M059J (cell line): Measurements from ENCODE around the gene KLHL10. TPM values are rescaled to one million over a fixed set of nuclear protein-coding genes. Genes with fewer than 3 reads are reported as not detected.
"Not testable (repeated sequence)": the region's sequence is repeated elsewhere in the genome, so short reads cannot be mapped to it uniquely, and the experiment has no call there.

Source experiments
- DNase-seq: peaks from one replicate; pipeline ENCODE4 v3.0.0-alpha.2; 2012; ENCODE audit warnings: low read depth
- total RNA-seq: library from RNA; depleted of rRNA; stranded (reverse); fragments of >200 nt; shearing (Covaris generic); gene quantifications from 2 replicates; pipeline ENCODE4 v1.2.3, GENCODE V29; 2014

Gene KLHL10
- total RNA-seq, 1 experiment from 2014 or later: not detected

DNA sequence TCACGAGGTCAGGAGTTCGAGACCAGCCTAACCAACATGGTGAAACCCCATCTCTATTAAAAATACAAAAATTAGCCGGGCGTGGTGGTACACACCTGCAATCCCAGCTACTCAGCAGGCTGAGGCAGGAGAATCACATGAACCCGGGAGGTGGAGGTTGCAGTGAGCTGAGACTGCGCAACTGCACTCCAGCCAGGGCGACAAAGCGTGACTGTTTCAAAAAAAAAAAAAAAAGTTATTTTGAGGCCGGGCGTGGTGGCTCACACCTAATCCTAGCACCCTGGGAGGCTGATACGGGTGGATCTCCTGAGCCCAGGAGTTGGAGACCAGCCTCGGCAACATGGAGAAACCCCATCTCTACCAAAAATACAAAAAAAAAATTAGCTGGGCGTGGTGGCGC, 13.8 kb downstream of the KLHL10 start:
- DNase-seq: not testable (repeated sequence)

DNA sequence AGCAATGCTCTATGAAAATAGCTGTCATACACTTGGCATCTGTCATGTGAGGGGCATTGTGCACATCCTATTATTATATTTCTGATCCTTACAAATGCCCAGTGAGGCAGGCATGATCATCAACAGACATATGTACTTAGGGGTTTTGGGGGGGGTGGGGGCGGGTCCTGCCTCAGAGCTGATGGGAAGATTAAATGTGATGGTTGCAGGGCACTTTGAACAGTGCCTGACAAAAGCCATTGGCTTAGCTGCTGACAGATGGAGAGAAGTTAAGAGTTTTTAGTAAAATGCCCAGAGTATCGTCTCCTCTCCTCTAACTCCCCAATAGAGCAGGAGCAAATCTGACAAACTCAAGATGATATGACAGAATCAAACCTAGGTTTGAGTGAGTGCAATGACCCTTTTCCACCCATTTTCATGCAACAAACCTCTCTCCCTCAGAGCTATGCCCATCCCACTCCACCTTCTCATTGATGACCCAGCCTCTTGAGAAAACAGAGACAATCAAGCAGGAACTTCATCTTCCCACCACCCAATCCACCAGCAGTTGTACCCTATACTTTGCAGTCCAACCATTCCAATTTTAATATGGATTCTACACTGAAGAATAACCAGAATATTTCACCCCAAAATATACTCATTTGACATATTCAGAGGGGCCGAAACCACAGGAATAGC, 22.8 kb downstream of the KLHL10 start:
- no peak for DNase-seq

DNA sequence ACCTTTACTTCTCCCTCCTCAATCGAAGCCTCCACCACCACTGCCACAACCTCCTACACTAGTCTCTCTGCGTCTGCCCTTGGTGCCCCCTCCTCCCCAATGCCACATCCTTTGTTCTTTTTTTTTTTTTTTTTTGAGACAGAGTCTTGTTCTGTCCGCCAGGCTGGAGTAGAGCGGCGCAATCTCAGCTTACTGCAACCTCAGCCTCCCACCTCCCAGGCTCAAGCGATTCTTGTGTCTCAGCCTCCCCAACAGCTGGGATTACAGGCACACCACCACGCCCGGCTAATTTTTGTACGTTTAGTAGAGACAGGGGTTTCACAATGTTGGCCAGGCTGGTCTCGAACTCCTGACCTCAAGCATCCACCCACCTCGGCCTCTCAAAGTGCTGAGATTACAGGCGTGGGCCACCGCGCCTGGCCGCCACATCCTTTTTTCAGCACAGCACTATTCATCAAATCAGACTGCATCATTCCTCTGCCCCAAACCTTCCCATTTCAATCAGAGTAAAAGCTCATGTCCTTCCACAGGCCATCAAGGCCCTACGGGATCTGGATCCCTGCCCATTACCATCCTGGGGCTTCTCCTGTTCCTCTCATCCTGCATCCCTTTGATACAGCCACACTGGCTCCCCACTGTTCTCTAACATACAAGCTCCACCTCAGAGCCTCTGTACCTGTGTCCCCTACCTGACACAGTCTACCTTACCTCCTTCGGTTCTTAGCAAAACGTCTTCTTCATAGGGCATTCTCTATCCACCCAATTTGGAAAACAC, 25.6 kb downstream of the KLHL10 start:
- DNase-seq: no peak

- DNase-seq: no peak
Observed at GRCh38 chr17:41864498-41864835, 26.8 kb downstream of the KLHL10 start.

DNA sequence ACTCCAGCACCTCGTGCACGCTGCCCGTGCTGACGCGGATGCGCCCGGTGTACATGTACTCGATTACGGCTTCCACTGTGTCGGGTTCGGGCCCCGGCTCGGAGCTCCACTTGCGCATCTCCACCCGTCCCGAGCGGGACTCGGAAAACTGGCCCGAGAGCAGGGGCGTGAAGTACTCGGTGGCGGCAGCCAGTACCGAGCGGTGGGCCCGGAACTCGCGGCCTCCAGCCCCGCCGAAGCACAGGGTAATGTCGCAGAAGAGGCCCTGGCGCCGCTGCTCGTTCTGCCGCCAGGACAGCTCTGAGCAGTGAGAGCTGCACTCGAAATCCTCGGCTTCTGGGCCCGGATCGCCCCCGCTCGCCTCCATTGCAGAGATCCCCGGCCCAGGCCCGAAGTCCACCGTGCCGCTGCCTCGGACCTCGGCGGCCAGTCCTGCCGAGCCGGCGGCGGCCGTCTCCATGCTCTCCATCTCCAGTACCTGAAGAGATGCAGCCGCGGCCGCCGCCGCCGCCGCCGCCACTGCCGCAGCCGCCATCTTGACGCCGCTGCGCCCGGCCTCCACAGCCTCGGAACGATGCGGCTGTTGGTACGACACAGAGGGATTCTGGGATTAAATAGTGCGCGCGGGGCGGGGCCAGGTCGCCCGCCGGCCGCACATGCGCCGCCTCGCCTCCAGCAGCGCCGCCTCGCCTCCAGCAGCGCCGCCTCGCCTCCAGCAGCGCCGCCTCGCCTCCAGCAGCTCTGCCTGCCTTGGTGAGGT, 27.4 kb downstream of the KLHL10 start, which contains the start of gene KLHL11:
Gene KLHL11, minus strand, starts transcription at position 588 of the 760 bp plus-strand sequence. Its CDS starts 53 bp downstream, at position 535.
- DNase-seq: peak; percentile 85

DNA sequence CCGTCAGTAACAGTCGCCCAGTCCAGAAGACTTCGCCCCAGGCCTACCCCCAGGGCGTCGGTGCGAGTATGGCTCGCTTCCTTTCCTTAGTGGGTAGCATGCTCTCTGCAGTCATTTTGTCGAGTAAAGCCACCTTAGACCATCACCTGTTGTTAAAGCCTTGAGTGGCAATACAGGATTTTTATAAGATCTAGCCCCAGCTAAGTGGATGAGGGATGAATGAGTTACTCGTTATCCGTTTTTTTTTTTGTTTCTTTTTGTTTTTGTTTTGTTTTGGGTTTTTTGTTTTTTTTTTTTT, 27.9 kb downstream of the KLHL10 start:
- no peak for DNase-seq

DNA sequence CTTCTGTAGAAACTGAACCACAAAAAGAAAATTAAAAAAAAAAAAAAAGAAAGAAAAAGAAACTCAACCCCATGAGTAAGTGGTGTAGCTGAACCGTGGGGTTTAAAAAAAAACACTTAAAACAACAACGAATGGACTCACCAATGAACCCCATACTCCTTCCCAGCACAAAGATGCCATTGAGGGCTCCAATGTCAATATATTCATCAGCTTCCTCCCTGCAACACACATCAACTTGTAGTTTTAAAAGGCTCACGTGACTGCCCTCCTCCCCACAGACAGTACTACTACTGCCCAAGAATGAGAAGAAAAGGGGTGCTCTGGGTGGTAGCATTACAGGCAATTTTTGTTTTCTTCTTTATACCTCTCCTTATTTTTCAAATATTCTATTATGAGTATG, 30.9 kb downstream of the KLHL10 start:
- DNase-seq: no peak

DNA sequence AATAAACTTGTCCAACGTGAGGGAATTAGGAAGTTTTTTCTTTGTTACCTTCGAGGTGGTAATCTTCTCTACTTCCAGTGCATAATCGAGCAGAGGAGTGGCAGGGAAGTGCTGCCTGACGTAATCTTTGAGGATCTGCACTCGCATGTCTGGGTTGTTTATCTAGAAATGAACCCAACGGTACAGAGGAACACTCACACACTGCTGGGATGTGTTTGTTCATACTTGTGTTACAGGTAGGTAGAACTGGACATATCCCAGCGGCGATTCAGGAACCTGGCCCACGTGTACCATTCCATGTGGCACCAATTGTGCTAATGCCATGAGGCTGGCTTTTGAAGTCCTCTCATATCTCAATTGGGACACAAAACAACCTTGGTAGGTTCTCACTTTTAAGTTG, 31.8 kb downstream of the KLHL10 start:
- no peak for DNase-seq

- DNase-seq: no peak
Observed at GRCh38 chr17:41870097-41870496, 32.5 kb downstream of the KLHL10 start.

- DNase-seq: no peak
Observed at GRCh38 chr17:41870627-41871026, 33.0 kb downstream of the KLHL10 start.

- DNase-seq: no peak
Observed at GRCh38 chr17:41871789-41872188, 34.2 kb downstream of the KLHL10 start.

DNA sequence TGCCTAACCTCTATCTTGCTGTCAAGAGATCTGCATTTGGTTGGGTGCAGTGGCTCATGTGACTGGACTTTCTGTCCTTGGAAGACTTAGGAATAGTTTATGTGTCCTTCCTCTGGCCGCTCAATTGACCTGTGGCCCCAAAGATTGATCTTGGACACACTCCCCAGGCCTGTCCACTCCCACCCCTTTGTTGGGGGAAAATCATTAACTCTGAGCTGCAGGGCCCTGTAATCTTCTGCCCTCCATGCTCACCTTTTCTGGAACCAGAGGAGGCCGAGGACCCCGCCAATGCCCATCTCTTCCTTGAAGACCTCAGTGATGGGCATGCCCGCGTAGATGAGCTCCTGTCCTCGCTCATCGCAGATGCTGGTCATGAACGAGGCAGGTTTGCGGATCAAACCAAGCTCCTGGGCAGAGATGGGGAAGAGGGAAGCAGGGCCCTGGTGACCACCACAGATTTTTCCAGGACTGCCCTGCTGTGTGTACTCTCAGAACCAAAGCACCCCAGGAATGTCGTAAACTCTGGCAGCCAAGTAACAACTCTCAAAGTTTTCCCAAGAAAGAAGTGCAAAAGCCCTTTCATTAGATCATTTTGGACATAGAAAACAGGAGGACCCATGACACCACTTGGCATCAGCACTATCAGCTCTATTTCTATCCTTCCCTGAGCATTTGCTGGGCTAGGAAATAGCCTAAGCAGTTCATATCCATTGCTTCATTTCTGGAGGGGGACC, 36.1 kb downstream of the KLHL10 start:
- no peak for DNase-seq

- not testable (repeated sequence) for DNase-seq
Observed at GRCh38 chr17:41874293-41874670, 36.7 kb downstream of the KLHL10 start.

GRCh38 chr17:41880130-41880529, 42.5 kb downstream of the KLHL10 start:
- DNase-seq: no peak

- DNase-seq: no peak
Observed at GRCh38 chr17:41882756-41883155, 45.1 kb downstream of the KLHL10 start.

DNA sequence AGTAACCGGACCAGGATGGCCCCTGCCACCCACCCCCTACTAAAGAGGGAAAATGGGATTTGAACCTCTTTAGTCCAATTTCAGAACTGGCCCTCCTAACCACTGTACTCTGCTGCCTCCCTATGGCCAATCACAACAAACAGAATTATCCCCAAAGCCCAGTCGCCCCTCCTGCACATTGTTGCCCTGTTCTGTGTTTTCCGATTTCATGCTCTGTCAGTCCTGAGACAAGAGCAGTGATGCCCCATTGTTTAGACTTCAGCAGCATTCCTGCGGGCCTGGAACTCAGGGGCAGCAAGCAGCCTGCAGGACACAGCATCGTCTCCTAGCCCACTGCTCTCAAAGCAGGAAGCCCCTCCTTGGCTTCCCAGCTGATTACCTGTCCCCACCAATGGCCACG, 48.1 kb downstream of the KLHL10 start:
- no peak for DNase-seq

- DNase-seq: no peak
Observed at GRCh38 chr17:41888332-41888965, 50.8 kb downstream of the KLHL10 start.

GRCh38 chr17:41891135-41892020, 53.8 kb downstream of the KLHL10 start:
- no peak for DNase-seq

GRCh38 chr17:41892021-41892376, 54.4 kb downstream of the KLHL10 start:
- DNase-seq: no peak

DNA sequence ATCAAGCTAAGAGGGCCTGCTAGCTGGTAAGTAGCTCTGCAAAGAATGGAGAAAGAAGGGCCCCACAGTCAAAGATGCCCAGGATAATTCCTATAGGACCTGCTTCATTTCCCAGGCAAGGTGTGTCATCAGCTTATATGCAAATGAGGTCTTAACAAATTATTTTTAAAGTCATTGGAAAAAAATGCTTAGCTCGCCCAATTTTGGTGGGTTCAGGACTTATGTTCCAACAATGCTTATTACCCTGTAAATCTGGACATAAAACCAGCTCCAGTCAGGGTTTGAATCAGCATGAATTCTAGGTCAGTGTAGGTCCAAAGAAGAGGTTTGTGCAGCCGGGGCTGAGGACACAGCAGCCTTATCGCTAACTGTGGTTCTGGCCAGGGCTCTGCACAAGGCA, 55.8 kb downstream of the KLHL10 start:
- DNase-seq: no peak
